ENCODE results near the gene ZBTB16.

The ZBTB16 gene

GRCh38 chr11:114082415-114082748 is 22.9 kb downstream of the ZBTB16 start:
- DNase-seq (ENCODE audit: low read depth in 1 of 2, low spot score in 1 of 2), result no peak

- no peak for DNase-seq (ENCODE audit: low read depth in 1 of 2, low spot score in 1 of 2)
Measured at GRCh38 chr11:114082767-114083181, 23.3 kb downstream of the ZBTB16 start.

GRCh38 chr11:114083391-114084252 is 24.1 kb downstream of the ZBTB16 start:
- DNase-seq (ENCODE audit: low read depth in 1 of 2, low spot score in 1 of 2), result no peak

- no peak for DNase-seq (ENCODE audit: low read depth in 1 of 2, low spot score in 1 of 2)
Measured at GRCh38 chr11:114084414-114084813, 24.9 kb downstream of the ZBTB16 start.

GRCh38 chr11:114085965-114086793 is 26.7 kb downstream of the ZBTB16 start:
- no peak for DNase-seq (ENCODE audit: low read depth in 1 of 2, low spot score in 1 of 2)

- no peak for DNase-seq (ENCODE audit: low read depth in 1 of 2, low spot score in 1 of 2)
Measured at GRCh38 chr11:114087025-114087424, 27.5 kb downstream of the ZBTB16 start.

DNA sequence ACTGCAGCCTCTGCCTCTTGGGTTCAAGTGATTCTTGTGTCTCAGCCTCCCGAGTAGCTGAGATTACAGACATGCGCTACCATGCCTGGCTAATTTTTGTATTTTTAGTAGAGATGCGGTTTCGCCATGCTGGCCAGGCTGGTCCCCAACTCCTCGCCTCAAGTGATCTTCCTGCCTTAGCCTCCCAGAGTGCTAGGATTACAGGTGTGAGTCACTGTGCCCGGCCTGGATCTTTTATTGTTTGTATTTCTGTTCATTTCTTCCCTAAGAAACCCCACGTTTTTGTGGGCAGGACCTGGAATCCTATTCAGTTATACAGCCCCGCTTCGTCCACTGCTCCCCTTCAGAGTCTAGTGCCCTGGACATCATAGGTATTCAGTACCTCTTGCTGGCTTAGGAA is 28.7 kb downstream of the ZBTB16 start:
- DNase-seq (ENCODE audit: low read depth in 1 of 2, low spot score in 1 of 2), result no peak

- DNase-seq (ENCODE audit: low read depth in 1 of 2, low spot score in 1 of 2), result no peak
Measured at GRCh38 chr11:114088836-114089235, 29.3 kb downstream of the ZBTB16 start.

- DNase-seq (ENCODE audit: low read depth in 1 of 2, low spot score in 1 of 2), result no peak
Measured at GRCh38 chr11:114089748-114090147, 30.2 kb downstream of the ZBTB16 start.

- no peak for DNase-seq (ENCODE audit: low read depth in 1 of 2, low spot score in 1 of 2)
Measured at GRCh38 chr11:114090225-114090910, 30.9 kb downstream of the ZBTB16 start.

DNA sequence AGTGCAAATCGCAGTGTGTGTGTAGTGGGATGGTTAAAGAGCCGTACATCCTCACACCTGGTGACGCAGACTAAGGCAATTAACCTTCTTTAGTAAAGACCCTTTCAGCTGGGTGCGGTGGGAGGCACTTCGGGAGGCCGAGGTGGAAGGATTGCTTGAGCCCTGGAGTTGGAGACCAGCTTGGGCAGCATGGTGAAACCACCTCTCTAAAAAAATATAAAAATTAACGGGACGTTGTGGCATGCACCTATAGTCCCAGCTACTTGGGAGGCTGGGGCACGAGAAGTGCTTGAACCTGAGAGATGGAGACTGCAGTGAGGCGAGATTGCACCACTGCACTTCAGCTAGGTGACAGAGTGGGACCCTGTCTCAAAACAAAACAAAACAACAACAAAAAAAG is 31.5 kb downstream of the ZBTB16 start:
- DNase-seq (ENCODE audit: low read depth in 1 of 2, low spot score in 1 of 2), result no peak

- DNase-seq (ENCODE audit: low read depth in 1 of 2, low spot score in 1 of 2), result no peak
Measured at GRCh38 chr11:114091516-114092397, 32.2 kb downstream of the ZBTB16 start.

- DNase-seq (ENCODE audit: low read depth in 1 of 2, low spot score in 1 of 2), result no peak
Measured at GRCh38 chr11:114092478-114092877, 33.0 kb downstream of the ZBTB16 start.

DNA sequence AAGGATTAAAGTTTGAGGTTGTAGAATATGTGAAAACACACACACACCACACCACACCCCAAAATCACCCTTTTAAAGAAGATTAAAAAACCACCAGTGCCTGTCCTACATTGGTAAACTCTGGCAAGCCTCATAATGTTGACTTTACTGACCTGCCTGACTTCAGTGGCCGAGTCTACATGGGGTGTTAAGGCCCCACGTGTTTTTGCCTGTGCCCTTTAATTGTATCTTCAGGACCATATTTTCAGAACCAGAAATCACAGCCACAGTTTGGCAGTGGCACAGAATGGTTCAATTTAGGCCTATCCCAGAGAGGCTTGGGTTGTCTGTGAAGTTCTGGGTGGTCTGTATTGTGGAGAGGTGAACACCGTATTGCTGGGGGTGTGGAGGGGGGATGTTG is 33.4 kb downstream of the ZBTB16 start:
- DNase-seq (ENCODE audit: low read depth in 1 of 2, low spot score in 1 of 2), result no peak

- no peak for DNase-seq (ENCODE audit: low read depth in 1 of 2, low spot score in 1 of 2)
Measured at GRCh38 chr11:114094516-114094915, 35.0 kb downstream of the ZBTB16 start.

DNA sequence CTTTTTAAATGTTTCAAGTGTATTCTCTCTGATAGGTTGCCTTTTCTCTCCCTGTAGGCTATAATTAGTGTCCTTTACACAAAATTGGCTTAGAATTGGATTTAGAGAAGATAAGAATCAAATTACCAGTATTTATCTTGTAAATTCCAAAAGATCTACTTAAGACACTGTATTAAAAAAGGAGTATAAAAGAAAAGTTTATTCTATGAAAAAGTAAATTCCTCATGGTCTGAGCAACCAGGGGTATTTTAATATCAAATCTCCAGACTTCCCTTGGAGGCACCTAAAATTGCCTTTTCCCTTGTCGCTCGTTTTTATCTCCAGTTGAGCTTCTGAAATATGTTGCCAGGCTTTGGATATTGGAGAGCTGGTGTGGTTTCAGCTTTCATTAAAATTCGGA is 36.4 kb downstream of the ZBTB16 start:
- DNase-seq (ENCODE audit: low read depth in 1 of 2, low spot score in 1 of 2), result no peak

DNA sequence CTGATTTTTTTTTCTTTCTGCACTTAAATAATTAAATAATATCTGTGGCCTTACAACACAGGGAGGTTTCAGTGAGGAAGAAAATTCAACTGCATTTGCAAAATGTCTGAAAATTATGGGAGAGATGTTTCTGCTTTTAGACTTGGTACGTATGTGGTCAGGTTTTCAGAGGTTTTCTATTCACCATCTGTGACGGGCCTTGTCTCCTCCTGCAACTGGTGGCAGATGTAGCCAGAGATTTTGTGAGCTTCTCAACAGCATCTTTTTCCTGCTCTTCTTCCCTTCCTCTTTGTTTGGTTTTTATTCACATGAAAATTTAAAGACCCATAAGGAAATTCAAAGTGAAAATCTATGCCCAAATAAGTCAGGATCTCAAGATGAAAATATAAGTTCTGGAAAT is 38.3 kb downstream of the ZBTB16 start:
- DNase-seq (ENCODE audit: low read depth in 1 of 2, low spot score in 1 of 2), result no peak

GRCh38 chr11:114098927-114099326 is 39.4 kb downstream of the ZBTB16 start:
- DNase-seq (ENCODE audit: low read depth in 1 of 2, low spot score in 1 of 2), result no peak

GRCh38 chr11:114099392-114100178 is 40.1 kb downstream of the ZBTB16 start:
- no peak for DNase-seq (ENCODE audit: low read depth in 1 of 2, low spot score in 1 of 2)

Measured in activated CD4-positive, alpha-beta T cell treated with anti-CD3 and anti-CD28 coated beads, Interleukin-2, amount 50 U/mL, for 24 hours (primary cell).